GM15510 (cell line): ENCODE results near the gene ANKS1A.
A peak's percentile ranks its signal among the peaks of the same experiment; 100 is the strongest.

Experiments used
- POLR2A ChIP-seq: IDR thresholded peaks from 3 replicates; pipeline ENCODE4 v1.6.1; 2011; ENCODE audit warnings: borderline replicate concordance; ENCODE audit not compliant: insufficient read length; ENCODE audit errors: extremely low read depth

The ANKS1A gene

GRCh38 chr6:34872332-34872731 is 16.7 kb upstream of the ANKS1A start:
- TF ChIP-seq POLR2A, result no peak

- no peak for TF ChIP-seq POLR2A
These were observed 13.5 kb upstream of the ANKS1A start for GRCh38 chr6:34875292-34876213.

- TF ChIP-seq POLR2A, result no peak
These were observed 12.6 kb upstream of the ANKS1A start for GRCh38 chr6:34876472-34876871.

- TF ChIP-seq POLR2A, result no peak
These were observed 11.8 kb upstream of the ANKS1A start for GRCh38 chr6:34877259-34877658.

GRCh38 chr6:34877869-34878485 is 11.1 kb upstream of the ANKS1A start:
- no peak for TF ChIP-seq POLR2A

- no peak for TF ChIP-seq POLR2A
These were observed 4.1 kb upstream of the ANKS1A start for GRCh38 chr6:34884996-34885395.

GRCh38 chr6:34887753-34888513 is 1.1 kb upstream of the ANKS1A start, which contains the start of gene TAF11:
Gene TAF11 (minus strand): TSS chr6:34888042. CDS start chr6:34887957, 85 bp downstream.
- TF ChIP-seq POLR2A, result peak; percentile 91

- TF ChIP-seq POLR2A, result no peak
These were observed 570 bp upstream of the ANKS1A start for GRCh38 chr6:34888514-34888856.

GRCh38 chr6:34890533-34890925 is 1.5 kb downstream of the ANKS1A start:
- no peak for TF ChIP-seq POLR2A

- no peak for TF ChIP-seq POLR2A
These were observed 2.2 kb downstream of the ANKS1A start for GRCh38 chr6:34891296-34891695.

- TF ChIP-seq POLR2A, result no peak
These were observed 5.6 kb downstream of the ANKS1A start for GRCh38 chr6:34894693-34895092.

- TF ChIP-seq POLR2A, result no peak
These were observed 8.1 kb downstream of the ANKS1A start for GRCh38 chr6:34897130-34897529.

GRCh38 chr6:34897716-34898115 is 8.7 kb downstream of the ANKS1A start:
- no peak for TF ChIP-seq POLR2A

- TF ChIP-seq POLR2A, result no peak
These were observed 11.4 kb downstream of the ANKS1A start for GRCh38 chr6:34900321-34901031.
